Retina (tissue), 1 donor: ENCODE measurements around the gene AKR1A1.
A peak's percentile ranks its signal among the peaks of the same experiment; 100 is the strongest.
"Not testable (repeated sequence)": the region's sequence is repeated elsewhere in the genome, so short reads cannot be mapped to it uniquely, and the experiment has no call there.

Experiments
- DNase-seq: peaks from one replicate; pipeline ENCODE4 v3.0.0-alpha.2; 2016

Gene AKR1A1

DNA sequence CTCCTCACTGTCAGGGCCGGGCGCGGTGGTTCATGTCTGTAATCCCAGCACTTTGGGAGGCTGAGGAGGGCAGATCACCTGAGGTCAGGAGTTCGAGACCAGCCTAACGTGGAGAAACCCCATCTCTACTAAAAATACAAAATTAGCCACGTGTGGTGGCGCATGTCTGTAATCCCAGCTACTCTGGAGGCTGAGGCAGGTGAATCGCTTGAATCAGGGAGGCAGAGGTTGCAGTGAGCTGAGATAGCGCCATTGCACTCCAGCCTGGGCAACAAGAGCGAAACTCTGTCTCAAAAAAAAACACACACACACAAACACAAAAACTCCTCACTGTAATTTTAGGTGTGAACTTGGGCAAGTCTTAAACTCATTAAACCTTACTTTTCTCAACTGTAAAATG is 26.7 kb upstream of the AKR1A1 start:
- not testable (repeated sequence) for DNase-seq

DNA sequence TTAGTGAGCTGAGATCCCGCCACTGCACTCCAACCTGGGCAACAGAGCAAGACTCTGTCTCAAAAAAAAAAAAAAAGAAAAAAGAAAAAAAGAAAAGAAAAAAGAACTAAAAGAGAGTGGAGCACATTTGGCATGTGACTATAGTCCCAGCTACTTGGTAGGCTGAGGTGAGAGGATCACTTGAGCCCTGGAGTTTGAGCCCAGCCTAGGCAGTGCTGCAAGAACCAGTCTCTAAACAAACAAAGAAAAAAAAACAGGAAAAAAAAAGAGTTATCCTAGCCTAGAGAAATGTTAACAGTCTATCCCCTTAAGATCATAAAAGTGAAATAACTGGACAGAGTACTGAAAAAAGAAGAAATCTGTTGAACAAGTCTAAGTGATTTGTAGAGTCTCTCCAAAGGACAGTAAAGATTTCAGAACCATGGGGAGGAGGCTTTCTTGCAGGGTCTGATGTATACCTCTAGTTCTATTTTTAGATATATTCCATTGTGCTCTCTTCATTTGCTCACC is 24.4 kb upstream of the AKR1A1 start:
- DNase-seq, result no peak

DNA sequence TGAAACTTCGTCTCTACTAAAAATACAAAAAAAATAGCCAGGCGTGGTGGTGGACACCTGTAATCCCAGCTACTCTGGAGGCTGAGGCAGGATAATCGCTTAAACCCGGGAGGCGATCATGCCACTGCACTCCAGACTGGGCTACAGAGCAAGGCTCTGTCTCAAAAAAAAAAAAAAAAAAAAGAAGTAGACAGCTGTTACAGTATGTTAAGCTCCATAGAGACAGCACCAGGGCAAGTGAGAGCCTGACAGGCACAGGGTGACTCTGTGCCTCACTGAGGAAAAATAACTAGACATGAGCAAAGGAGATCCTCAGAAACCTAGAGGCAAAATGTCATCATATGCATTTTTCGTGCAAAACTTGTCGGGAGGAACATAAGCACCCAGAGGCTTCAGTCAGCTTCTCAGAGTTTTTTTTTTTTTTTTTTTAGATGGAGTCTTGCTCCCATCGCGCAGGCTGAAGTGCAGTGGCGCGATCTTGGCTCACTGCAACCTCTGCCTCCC is 19.9 kb upstream of the AKR1A1 start:
- no peak for DNase-seq

DNA sequence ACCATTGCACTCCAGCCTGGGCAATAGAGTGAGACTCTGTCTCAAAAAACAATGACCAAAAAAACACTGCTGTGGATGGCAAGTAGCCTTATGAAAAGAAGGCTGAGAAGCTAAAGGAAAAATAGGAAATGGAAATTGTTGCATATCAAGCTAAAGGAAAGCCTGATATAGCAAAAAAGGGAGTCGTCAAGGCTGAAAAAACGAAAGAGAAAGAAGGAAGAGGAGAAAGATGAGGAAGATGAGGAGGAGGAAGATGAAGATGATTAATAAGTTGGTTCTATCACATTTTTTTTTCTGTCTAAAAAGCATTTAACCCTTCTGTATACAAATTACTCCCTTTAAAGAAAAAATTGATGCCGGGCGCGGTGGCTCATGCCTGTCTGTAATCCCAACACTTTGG is 18.8 kb upstream of the AKR1A1 start:
- DNase-seq, result no peak

DNA sequence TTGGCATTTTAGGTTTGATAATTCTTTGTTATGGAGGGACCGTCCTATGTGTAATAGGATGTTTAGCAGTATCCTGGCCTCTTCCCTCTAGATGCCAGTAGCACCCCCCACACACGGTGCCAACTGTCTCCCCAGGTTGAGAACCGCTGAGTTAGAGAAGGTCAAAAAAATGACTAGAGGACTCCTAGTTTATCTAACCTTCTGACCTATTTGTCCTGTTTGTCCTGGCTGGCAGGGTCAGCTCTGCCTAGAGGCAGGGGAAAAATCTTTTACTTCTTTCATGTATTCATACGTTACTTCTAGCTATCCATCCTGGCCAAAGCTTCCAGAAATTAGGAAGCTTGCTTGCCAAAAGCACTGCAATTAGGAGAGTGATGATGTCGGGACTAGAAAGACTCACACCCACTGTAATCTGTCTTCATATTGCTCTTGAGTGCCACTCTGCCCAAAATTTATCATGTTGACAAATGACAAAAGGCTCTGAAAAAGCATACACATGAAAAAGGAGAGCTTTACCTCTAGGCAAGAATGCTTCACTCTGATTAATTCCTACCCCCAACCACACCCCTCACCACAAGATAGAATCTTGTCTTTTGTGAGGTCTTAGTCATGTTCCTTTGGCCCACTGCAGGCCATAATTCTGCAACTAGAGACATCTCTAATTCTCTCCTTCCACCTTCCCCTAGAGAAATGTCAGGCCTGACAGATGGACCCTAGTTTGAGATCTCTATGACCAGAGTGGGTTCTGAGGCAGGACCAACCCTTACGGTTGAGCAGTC is 14.4 kb upstream of the AKR1A1 start:
- DNase-seq, result no peak

DNA sequence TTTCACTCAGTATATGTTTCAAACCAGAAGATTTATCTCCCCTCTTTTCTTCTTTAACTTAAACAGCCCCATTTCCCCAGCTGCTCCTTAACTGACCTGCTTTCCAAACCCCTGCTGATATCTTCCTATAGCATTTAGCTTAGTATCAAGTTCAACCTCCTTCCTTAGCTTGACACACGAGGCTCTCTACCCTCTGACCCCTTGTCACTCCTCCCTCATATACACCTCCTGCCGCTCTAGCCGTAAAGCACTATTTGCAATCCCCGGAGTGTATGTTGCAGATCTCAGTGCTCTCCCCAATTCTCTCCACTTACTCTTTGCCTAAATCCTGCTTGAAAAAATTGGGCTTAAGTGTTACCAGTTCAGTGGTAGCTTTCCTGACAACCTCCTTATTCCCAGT is 13.7 kb upstream of the AKR1A1 start:
- DNase-seq, result no peak

DNA sequence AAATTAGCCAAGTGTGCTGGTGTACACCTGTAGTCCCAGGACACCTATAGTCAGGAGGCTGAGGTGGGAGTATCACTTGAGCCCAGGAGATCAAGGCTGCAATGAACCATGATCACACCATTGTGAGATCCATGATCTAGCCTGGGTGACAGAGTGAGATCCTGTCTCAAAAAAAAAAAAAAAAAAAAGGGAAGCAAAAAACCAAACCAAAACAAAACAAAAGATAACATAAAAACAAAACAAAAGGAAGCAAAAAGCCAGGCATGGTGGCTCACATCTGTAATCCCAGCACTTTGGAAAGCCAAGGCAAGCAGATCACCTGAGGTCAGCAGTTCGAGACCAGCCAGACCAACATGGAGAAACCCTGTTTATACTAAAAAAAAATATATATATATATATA is 9.4 kb upstream of the AKR1A1 start:
- no peak for DNase-seq

DNA sequence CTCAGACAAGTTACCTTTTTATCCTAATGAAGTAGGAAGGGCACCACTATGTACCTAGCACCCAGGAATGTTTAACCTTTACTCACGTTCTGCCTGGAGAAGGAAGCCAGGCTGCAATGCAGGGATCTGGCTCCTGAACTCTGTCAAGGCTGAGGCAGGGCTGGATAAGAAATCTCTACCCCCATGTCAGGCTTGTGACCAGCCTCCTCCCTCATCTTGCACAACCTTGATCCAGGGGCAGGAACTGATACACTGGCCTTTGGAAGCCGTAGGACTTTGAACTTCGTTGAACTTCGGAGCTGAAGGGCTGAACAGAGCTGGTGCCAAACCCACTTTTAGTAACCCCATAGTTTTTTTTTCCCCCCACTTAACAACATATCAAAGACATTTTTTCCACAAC is 8.0 kb upstream of the AKR1A1 start:
- DNase-seq, result no peak

DNA sequence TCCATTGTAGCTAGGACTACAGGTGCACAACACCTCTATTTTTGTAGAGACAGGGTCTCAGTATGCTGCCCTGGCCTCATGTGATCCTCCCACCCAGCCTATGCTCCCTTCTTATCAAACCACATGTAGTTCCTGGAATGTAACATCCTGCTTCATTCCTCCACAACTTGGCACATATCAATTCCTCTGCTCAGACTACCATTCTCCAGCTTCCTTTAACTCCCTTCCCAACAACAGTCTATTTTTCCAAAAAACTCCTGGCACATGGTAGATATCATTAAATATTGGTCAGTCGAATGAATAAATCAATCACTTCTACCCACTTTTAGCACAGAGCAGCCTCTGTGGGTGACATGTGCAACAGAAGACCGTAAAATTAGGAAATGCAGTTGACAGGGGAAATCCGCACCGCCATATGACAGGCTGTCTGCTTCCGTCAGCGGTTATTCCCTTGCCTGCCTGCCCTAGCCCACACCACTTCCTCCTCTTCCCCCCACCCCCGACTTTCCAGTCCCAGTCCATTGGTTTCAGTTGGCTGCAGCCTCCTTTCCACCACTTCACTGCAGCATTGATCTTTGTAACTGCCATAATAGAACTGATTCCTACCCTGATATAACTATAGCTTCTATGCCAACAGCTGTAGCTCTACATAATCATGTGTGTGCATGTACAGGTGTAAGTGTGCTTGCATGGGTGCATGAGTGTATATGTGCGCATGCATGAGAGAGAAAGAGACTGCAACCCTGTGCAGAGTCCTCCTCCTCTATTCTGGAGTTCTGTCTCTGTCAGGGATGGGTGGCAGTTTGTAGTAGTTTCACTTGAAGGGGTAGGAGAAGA is 6.8 kb upstream of the AKR1A1 start:
- DNase-seq, result no peak

DNA sequence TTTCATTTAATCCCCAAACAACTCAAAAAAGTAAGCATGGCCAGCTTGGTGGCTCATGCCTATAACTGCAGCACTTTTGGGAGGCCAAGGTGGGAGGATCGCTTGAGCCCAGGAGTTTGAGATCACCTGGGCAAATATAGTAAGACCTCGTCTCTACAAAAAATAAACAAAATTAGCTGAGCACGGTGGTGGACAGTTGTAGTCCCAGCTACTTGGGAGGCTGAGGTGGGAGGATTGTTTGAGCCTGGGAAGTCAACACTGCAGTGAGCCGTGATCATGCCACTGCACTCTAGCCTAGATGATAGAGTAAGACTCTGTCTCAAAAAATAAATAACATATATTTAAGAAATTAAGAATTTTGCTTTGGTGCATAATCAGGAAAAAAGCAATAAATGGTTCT is 6.1 kb upstream of the AKR1A1 start:
- no peak for DNase-seq

DNA sequence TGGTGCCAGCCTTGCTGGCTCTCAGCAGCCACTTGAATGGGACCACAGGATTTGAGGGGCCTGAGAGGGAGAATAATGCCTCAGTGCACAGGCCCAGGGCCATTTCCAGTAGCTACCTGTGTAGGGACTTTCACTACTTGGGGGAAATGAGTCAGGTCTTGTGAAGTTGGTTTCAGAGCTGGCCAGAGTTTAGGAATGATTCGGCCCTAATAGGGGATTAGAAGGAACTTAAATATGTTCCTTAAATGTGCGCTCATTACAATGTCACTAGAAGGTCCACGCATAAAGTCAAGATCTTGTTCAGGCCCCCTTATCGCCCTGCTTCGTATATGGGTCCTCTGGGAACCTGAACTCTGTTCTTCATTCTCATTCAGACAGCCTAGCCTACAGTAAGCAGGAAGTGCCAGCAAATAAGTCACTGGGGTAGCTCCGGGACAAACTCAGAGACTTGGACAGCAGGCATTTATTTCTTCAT is 5.6 kb upstream of the AKR1A1 start:
- DNase-seq, result no peak

DNA sequence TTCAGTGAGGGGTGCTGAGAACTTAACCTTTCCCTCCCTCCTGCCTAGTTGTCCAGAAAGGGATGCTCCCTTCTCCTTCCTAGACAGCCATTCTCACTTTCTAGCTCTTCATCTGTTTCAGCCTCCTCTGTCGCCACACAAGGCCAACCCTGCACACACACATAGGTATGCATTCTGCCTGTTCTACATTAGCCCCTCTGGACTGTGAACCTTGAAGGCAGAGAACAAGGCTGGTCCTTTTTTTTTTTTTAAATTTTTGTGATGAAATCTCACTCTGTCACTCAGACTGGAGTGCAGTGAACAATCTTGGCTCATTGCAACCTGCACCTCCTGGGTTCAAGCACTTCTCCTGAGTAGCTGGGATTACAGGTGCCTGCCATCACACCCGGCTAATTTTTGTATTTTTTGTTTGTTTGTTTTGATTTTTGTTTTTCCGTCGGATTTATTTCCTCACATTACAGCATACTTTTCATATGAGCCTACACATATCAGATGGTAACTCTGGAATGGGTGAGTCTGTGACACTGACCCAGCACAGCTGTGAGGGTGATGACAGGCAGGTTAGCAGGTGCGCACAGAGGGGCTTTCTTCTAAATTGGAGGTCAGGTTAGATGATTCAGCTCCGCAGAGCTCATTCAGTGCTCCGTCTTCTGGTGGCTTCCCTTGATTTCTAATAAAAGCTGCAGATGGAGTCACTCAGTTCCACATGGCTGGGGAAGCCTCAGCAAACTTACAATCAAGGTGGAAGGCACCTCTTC is 4.9 kb upstream of the AKR1A1 start:
- DNase-seq, result no peak

DNA sequence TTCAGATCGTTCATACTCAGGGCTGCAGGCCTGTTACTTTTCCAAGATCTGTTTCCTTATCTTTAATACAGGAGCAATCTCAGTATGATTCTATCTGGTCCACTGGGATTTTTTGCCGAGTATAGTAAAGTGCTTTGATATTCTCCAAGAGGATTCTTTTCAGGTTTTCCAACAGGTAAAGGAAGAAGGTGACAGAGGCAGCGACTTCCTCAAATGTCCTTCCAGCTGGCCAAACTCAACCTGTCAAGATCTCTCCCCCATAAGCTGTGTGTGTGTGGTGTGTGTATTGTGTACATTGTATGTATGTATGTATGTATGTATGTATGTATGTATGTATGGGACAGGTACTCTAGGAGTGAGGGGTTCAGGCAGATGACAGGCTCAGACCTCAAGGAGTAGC is 1.1 kb downstream of the AKR1A1 start:
- DNase-seq, result no peak

DNA sequence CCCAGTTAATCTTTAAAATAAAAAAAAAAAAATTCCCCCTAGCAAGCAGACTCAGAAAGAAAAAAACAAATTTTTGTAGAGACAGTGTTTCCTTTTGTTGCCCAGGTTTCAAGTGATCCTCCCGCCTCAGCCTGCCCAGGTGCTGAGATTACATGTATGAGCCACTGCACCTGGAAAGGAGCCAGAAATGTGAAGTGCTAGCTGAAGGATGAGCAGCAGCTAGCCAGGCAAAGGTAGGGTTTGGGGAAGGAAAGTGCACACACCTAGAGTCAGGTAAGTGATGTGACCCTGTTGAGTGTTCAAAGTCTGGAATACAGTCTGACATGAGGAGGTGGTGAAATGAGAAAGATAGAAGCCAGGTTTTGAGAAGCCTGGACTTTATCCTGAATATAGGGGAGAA is 1.7 kb downstream of the AKR1A1 start:
- DNase-seq, result no peak

DNA sequence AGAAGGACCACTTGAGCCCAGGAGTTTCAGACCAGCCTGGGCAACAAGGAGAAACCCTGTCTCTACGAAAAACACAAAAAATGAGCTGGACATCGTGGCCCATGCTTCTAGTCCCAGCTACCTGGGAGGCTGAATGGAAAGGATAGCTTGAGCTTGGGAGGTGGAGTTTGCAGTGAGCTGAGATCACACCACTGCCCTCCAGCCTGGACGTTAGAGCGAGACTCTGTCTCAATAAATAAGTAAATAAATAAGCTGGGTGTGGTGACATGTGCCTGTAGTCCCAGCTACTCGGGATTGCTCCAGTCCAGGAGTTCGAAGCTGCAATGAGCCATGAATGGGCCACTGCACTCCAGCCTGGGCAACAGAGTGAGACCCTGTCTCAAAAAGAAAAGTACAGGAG is 3.6 kb downstream of the AKR1A1 start:
- DNase-seq, result no peak

DNA sequence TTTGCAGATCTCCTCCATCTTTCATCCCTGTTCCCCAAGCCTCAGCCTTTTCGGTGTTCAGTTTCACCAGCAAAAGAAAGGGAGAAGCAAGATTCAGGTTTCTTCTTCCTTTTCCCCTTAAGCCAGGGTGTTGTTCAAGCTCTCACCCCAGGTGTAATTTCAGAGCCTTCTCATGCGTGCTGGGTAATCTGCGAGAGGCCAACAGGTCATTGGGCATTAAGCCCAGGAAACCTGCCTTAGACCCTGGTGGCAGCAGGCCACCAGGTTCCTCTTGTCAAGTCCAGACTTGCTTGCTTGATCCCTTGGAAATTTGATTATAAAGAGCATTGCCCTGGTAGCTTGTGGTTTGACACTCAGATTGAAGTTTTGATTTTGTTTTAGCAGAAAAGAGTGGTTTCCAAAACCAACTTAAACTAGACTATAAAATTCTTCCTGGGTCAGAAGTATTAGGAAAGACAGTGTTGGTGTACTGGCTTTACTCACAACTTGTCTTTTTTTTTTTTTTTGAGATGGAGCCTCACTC is 6.9 kb downstream of the AKR1A1 start:
- DNase-seq, result no peak

DNA sequence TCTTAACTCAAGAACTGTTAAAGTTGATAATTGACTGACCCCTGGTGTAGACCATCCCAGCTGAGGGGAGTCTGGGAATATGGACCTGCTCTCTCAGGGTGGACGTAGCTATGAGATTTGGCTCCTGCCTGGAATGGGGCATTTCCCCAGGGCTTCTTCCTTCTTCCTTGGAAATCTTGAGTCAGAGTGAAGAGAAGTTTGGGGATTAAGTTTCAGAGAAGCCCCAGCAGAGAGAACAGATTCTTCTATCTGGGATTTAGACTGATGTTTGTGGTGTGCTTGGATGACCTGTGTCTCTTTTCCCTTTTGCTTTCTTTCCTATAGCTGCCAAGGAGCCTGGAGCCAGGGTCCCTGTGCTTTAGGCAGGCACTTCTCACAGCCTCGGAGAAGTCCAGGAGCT is 13.2 kb downstream of the AKR1A1 start:
- no peak for DNase-seq

DNA sequence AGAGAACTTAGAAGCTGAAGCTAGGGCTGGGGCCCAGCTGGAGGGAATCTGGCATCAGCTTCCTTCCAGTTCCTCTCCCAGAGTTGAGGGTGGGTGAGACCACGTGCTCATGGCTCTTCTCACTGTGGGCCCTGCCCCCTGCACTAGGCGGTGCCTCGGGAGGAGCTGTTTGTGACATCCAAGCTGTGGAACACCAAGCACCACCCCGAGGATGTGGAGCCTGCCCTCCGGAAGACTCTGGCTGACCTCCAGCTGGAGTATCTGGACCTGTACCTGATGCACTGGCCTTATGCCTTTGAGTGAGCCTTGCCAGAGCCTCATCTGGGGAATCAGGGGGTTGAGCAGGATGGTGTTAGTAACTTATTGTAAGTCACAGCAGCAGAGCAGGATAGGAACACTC is 16.1 kb downstream of the AKR1A1 start:
- DNase-seq, result no peak

DNA sequence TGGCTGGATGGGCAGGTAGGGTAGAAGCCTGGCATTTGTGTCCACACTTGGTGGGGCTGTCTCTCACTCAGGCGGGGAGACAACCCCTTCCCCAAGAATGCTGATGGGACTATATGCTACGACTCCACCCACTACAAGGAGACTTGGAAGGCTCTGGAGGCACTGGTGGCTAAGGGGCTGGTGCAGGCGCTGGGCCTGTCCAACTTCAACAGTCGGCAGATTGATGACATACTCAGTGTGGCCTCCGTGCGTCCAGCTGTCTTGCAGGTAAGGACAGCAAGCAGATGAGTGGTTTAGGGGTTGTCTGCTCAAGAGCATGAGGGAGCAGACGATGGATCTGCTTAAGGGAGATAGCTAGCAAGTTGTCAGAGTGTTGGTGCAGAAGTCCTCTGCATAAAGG is 17.3 kb downstream of the AKR1A1 start:
- no peak for DNase-seq

DNA sequence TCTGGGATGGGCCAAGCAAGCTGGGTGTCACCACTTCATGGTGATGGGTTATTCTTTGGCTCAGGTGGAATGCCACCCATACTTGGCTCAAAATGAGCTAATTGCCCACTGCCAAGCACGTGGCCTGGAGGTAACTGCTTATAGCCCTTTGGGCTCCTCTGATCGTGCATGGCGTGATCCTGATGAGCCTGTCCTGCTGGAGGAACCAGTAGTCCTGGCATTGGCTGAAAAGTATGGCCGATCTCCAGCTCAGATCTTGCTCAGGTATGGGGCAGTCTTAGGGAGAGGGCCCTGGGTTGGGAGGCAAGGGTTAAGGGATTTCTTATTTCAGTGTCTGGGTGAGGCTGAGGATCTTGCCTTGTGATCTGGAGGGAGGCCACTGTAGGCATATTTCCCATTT is 17.8 kb downstream of the AKR1A1 start:
- no peak for DNase-seq

DNA sequence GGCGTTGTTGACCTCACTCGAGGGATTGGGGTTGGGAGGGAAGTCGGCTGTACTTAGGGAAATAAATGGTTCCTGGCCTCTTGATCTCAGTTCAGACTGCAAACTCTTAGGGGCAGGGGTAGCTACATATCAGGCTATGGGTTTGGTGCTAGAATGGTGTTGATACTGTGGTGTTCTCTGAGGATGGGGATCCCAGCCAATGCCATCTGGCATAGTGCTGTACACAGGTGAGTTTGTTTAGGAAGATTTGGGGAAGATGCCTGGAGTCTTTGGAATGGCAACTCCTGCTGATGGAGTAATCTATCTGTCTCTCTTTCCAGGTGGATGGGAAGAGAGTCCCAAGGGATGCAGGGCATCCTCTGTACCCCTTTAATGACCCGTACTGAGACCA is 18.9 kb downstream of the AKR1A1 start:
- no peak for DNase-seq

DNA sequence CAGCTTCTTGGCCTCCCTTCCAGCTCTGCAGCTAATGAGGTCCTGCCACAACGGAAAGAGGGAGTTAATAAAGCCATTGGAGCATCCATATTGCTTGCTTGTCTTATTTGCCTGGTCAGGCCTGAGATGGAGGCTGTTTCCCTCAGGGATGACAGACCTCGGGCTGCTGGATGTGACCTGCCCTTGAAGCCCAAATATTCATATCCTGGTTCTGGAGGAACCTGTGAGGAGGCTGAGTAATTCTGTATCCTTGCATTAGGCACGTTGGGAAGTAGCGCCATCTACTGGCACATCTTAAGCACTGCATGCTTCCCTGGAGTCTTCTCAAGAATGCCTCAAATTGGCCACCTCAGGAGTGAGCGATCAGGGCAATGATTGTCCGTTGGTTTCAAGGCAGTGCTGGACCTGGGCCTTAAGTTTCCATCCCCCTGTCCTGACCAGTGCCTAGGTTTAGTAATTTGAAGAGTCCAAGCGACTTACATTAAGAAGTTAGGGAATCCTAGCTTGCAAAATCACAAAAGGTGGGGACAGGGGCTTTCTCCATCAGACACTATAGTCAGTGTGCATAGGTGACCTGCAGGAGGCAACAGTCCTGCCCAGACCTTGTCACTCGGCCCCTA is 19.4 kb downstream of the AKR1A1 start:
- DNase-seq, result peak; percentile 77
